K562 (cell line): ENCODE results near the gene GPAT3. TPM values are rescaled to one million over a fixed set of nuclear protein-coding genes. Genes with fewer than 3 reads are reported as not detected.

Source experiments
- ATAC-seq: fragments of 200-7000 bp; cut with Tn5 transposase; 3 replicates; pipeline ENCODE4 v1.9.1; 2020; ENCODE audit warnings: moderate library complexity
- BruUV-seq: library from RNA; stranded (reverse); fragments of 400-500 nt; replicated peaks from 2 replicates; lab custom pipeline; 2021; lab: Mats Ljungman, UMichigan
- CTCF ChIA-PET: fragments of 300-600 bp; formaldehyde crosslinking; extraction: SDS; loops from one replicate; lab custom pipeline; 2021; ENCODE audit warnings: low intra/inter-chr PET ratio; lab: Yijun Ruan, JAX
- POLR2A ChIA-PET: fragments of 300-600, 350-650 bp; sonication (Branson Sonifier 250); formaldehyde crosslinking; extraction: SDS; loops from one replicate; lab custom pipeline; 2021; ENCODE audit warnings: antibody characterized with exemption, inconsistent platforms; lab: Yijun Ruan, JAX
- DNase-seq, 4 experiments: peaks; one replicate each; pipeline versions ENCODE4 v3.0.0 to v3.0.0-alpha.2; 2011 to 2018; ENCODE audit warnings: low spot score in 3 of 4, mixed read lengths in 3 of 4; ENCODE audit errors: extremely low read depth in 1 of 4
- FAIRE-seq: peaks from 2 replicates; lab custom pipeline; 2011; peaks lifted over from hg19 to GRCh38; lab: Jason Lieb, UNC
- H2AFZ ChIP-seq: 2 replicates; pipeline ENCODE4 v1.6.0; 2011; ENCODE audit warnings: low read depth, low read length, control low read depth, inconsistent platforms
- H3K27ac ChIP-seq: fragments of 200-600 bp; 3 replicates; pipeline ENCODE4 v1.8.0; 2011; ENCODE audit warnings: low read depth, mild to moderate bottlenecking, control low read depth, inconsistent platforms, low read length, moderate library complexity, mixed read lengths; ENCODE audit errors: extremely low read depth
- H3K27me3 ChIP-seq, 2 experiments: fragments of 300-600 bp in 1 of 2; 2 replicates in 1 of 2; 3 replicates in 1 of 2; pipeline versions ENCODE4 v1.6.0 to v1.8.0; 2011; ENCODE audit warnings: inconsistent platforms in 2 of 2, low read length in 2 of 2, mild to moderate bottlenecking in 1 of 2, mixed read lengths in 1 of 2, moderate library complexity in 1 of 2; ENCODE audit not compliant: control insufficient read depth in 2 of 2, insufficient read depth in 2 of 2
- H3K36me3 ChIP-seq: fragments of 300-600 bp; 3 replicates; pipeline ENCODE4 v1.8.0; 2011; ENCODE audit warnings: mild to moderate bottlenecking, low read length, inconsistent platforms; ENCODE audit not compliant: control insufficient read depth, insufficient read depth
- H3K4me1 ChIP-seq, 2 experiments: fragments of 200-600 bp in 1 of 2; replicated peaks in 1 of 2; 2 replicates in 1 of 2; 3 replicates in 1 of 2; pipeline versions ENCODE4 v1.5.1 to v1.8.0; 2011; ENCODE audit warnings: inconsistent platforms in 2 of 2, low read length in 2 of 2, mild to moderate bottlenecking in 1 of 2, mixed read lengths in 1 of 2, moderate library complexity in 1 of 2; ENCODE audit not compliant: control insufficient read depth in 2 of 2, insufficient read depth in 2 of 2
- H3K4me2 ChIP-seq: 2 replicates; pipeline ENCODE4 v1.6.1; 2011; ENCODE audit warnings: low read length, control low read depth, inconsistent platforms, mixed read lengths; ENCODE audit not compliant: insufficient read depth
- H3K4me3 ChIP-seq: fragments of 200-600 bp; sonication (generic), shearing (Covaris generic); 2 replicates; pipeline ENCODE4 v1.5.1; 2016; ENCODE audit warnings: control low read depth, inconsistent platforms
- H3K79me2 ChIP-seq: fragments of 200-600 bp; 3 replicates; pipeline ENCODE4 v1.8.0; 2011; ENCODE audit warnings: low read length, inconsistent platforms; ENCODE audit not compliant: control insufficient read depth, insufficient read depth
- H3K9ac ChIP-seq, 2 experiments: 2 replicates each; pipeline versions ENCODE4 v1.6.0 to v1.6.1; 2011; ENCODE audit warnings: low read depth in 2 of 2, low read length in 2 of 2, control low read depth in 1 of 2, inconsistent platforms in 1 of 2, mild to moderate bottlenecking in 1 of 2, mixed read lengths in 1 of 2; ENCODE audit not compliant: insufficient read depth in 1 of 2
- H3K9me1 ChIP-seq: one replicate; pipeline ENCODE4 v1.6.0; 2011; ENCODE audit warnings: inconsistent platforms, mild to moderate bottlenecking, low read length, moderate library complexity; ENCODE audit not compliant: control insufficient read depth, insufficient read depth
- H3K9me3 ChIP-seq: replicated peaks from 2 replicates; pipeline ENCODE4 v1.5.1; 2011; ENCODE audit warnings: low read depth, low read length, inconsistent platforms; ENCODE audit not compliant: control insufficient read depth, insufficient read depth
- H4K20me1 ChIP-seq: replicated peaks from 2 replicates; pipeline ENCODE4 v1.6.1; 2011; ENCODE audit warnings: low read length, inconsistent platforms, mixed read lengths; ENCODE audit not compliant: control insufficient read depth, insufficient read depth
- EP300 ChIP-seq: IDR thresholded peaks from 2 replicates; pipeline ENCODE4 v1.6.1; 2012; ENCODE audit warnings: low read length, improper control_type of control experiment
- IRF1 ChIP-seq: sonication (generic); formaldehyde crosslinking; IDR thresholded peaks from 2 replicates; pipeline ENCODE4 v1.8.0; 2022; ENCODE audit warnings: missing genetic modification reagents, mild to moderate bottlenecking, borderline replicate concordance
- MEF2D ChIP-seq: conservative IDR thresholded peaks from 2 replicates; pipeline ENCODE4 v1.6.1; 2016; ENCODE audit warnings: low read depth, missing genetic modification characterization, missing compliant biosample characterization
- MTA3 ChIP-seq: fragments of 450-650 bp; formaldehyde crosslinking; IDR thresholded peaks from 2 replicates; pipeline ENCODE4 v1.6.1; 2017; ENCODE audit warnings: mild to moderate bottlenecking, borderline replicate concordance
- NCOA1 ChIP-seq: fragments of 450-650 bp; IDR thresholded peaks from 2 replicates; pipeline ENCODE4 v1.6.1; 2016; ENCODE audit warnings: low read depth
- NFRKB ChIP-seq: fragments of 450-650 bp; IDR thresholded peaks from 2 replicates; pipeline ENCODE4 v1.6.1; 2016; ENCODE audit warnings: low read depth
- NRF1 ChIP-seq, 2 experiments: fragments of 450-650 bp; IDR thresholded peaks in 1 of 2; conservative IDR thresholded peaks in 1 of 2; 2 replicates each; pipeline ENCODE4 v1.6.1; 2014; ENCODE audit warnings: mild to moderate bottlenecking in 2 of 2
- SNRNP70 ChIP-seq: fragments of 200-400 bp; formaldehyde crosslinking; optimal IDR thresholded peaks from 2 replicates; pipeline ENCODE3; 2017; ENCODE audit warnings: low read depth, low read length
- TEAD4 ChIP-seq, 2 experiments: sonication (generic) in 1 of 2; formaldehyde crosslinking in 1 of 2; IDR thresholded peaks; 2 replicates each; pipeline versions ENCODE4 v1.6.1 to v1.8.0; 2012 to 2022; ENCODE audit warnings: borderline replicate concordance in 1 of 2, inconsistent platforms in 1 of 2, low read length in 1 of 2, mild to moderate bottlenecking in 1 of 2, missing genetic modification reagents in 1 of 2
- ZNF24 ChIP-seq: fragments of 450-650 bp; IDR thresholded peaks from 2 replicates; pipeline ENCODE4 v1.6.1; 2016
- WGBS: fragments of 100-300 bp; shearing (Covaris generic); methylation state at CpG from one replicate; pipeline ENCODE4 v1.1.6; 2016; ENCODE audit warnings: low coverage, mixed read lengths; ENCODE audit not compliant: insufficient coverage; ENCODE audit errors: missing lambda C conversion rate; 5-methylcytosine and 5-hydroxymethylcytosine counted together
- in situ Hi-C: fragments of 300-500 bp; cut with MboI; formaldehyde crosslinking; loops from 4 replicates; pipeline ENCODE4 v1.15.0; 2018; ENCODE audit warnings: inconsistent platforms, mixed read lengths
- intact Hi-C: fragments of 100-400 bp; cut with micrococcal nuclease; formaldehyde crosslinking; loops from 2 replicates; pipeline ENCODE4 v1.14.2; 2022
- polyA plus RNA-seq, 8 experiments: library from polyadenylated mRNA; depleted of rRNA in 4 of 8; stranded (reverse) in 5 of 8; unstranded in 3 of 8; fragments of >200 nt; fragmentation: Nextera tagmentation in 2 of 8; fragmentation: Illumina TruSeq in 1 of 8; extraction: Ambion mirVana in 2 of 8; extraction: Trizol in 1 of 8; gene quantifications; 2 replicates each; pipeline versions ENCODE4 v1.2.1 to v1.2.3, GENCODE V29; 2011 to 2014; ENCODE audit warnings: inconsistent platforms in 1 of 8, missing spikeins in 1 of 8
- total RNA-seq, 7 experiments: library from RNA; depleted of rRNA in 6 of 7; stranded (reverse); fragments of >200 nt in 6 of 7; fragmentation: Illumina TruSeq in 2 of 7; extraction: Trizol in 2 of 7; gene quantifications; 2 replicates each; pipeline versions ENCODE4 v1.2.1 to v1.2.3, GENCODE V29; 2011 to 2021; ENCODE audit warnings: low replicate concordance in 1 of 7
- TF ChIP-seq, protein P1 (sequence below): fragments of 250-450 bp; sonication (Bioruptor Pico); IDR thresholded peaks from 2 replicates; pipeline ENCODE4 v1.5.0; 2021
- TF ChIP-seq, protein P2 (sequence below): fragments of 250-450 bp; sonication (Bioruptor Pico); IDR thresholded peaks from 2 replicates; pipeline ENCODE4 v1.8.0; 2021; ENCODE audit warnings: borderline replicate concordance, mild to moderate bottlenecking, moderate library complexity; ENCODE audit not compliant: poor library complexity, severe bottlenecking

The GPAT3 gene
- total and polyA plus RNA-seq, 9 of the 15 experiments (the other 6 are each of a cell fraction or from before 2014, with no cell fraction given): 4.1 to 16.1 (median 13.1) TPM

DNA sequence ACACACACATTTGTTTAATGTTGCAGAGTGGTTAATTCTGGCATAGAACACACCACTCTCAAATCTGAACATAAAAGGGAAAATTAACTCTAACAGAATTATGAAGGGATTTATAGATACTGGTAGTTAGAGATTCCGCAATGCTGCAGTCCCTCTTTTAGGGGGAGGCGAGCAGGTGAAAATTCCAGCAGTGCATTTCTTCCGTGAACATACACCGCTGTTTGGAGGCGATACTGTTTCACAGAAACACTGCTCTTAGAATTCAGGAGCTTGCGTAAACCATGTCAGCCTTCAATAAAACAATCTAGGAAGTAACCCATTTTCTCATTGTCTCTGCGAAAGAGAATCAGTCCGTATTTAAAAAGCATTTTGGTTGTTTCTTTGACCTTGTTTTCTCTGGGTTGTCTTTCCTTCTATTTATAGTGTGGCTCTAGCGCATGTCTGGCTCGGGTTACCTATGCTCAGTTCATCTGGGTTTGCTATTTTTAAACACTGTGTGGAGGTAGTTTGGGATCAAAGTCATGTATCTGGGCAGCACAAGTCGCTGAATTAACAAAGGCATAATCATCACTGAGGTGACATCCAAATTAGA lies 90.4 kb downstream of the GPAT3 start:
- no peaks in the 10 kb centered on the region for H4K20me1 ChIP-seq
- FAIRE-seq (peak; percentile 6), ATAC-seq (0 out of 3 replicates have a peak, but pooled peaks have one; percentile 16), DNase-seq (peak in 1 of 4 experiments; percentile 27)
- peak overlapping the region; percentile 74 for H2AFZ ChIP-seq
- intact Hi-C loops: no loop called here
- in situ Hi-C loops: no loop called here
- no TSS peak for BruUV-seq
- H3K27me3 ChIP-seq: no peaks in the 10 kb centered on the region
- H3K27ac ChIP-seq: peak overlapping the region; percentile 4; the same call in 1 of the 3 replicates
- ChIA-PET POLR2A (no interaction called here), CTCF (no interaction called here)
- no peaks in the 10 kb centered on the region for H3K9me1 ChIP-seq
- no peaks in the 10 kb centered on the region for H3K79me2 ChIP-seq
- 36% methylated on average over 11 of the region's 11 CpGs for WGBS
- H3K4me2 ChIP-seq: peak overlapping the region; percentile 23; the same call in 1 of the 2 replicates
- H3K4me1 ChIP-seq: peaks cover 4 to 28% of the 10 kb centered on the region in 2 experiments; a peak in 4 of 5 replicates
- H3K9me3 ChIP-seq: peaks cover 28% of the 10 kb centered on the region
- no peak overlapping the region for H3K9ac ChIP-seq
- no peaks in the 10 kb centered on the region for H3K36me3 ChIP-seq
- H3K4me3 ChIP-seq: no peak overlapping the region
- TF ChIP-seq ZNF24: 0 out of 2 replicates have a peak, but pooled peaks have one; percentile 16
- TF ChIP-seq EP300: peak; percentile 25; the same call in 1 of the 2 replicates
- TF ChIP-seq, protein P1, sequence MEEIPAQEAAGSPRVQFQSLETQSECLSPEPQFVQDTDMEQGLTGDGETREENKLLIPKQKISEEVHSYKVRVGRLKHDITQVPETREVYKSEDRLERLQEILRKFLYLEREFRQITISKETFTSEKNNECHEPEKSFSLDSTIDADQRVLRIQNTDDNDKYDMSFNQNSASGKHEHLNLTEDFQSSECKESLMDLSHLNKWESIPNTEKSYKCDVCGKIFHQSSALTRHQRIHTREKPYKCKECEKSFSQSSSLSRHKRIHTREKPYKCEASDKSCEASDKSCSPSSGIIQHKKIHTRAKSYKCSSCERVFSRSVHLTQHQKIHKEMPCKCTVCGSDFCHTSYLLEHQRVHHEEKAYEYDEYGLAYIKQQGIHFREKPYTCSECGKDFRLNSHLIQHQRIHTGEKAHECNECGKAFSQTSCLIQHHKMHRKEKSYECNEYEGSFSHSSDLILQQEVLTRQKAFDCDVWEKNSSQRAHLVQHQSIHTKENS (CRISPR knock-in tag): no peak
- 0 out of 2 replicates have a peak, but pooled peaks have one; percentile 34 for TF ChIP-seq NFRKB
- no peak for TF ChIP-seq IRF1 (CRISPR knock-in tag)
- no peak for TF ChIP-seq NCOA1
- TF ChIP-seq, protein P2, sequence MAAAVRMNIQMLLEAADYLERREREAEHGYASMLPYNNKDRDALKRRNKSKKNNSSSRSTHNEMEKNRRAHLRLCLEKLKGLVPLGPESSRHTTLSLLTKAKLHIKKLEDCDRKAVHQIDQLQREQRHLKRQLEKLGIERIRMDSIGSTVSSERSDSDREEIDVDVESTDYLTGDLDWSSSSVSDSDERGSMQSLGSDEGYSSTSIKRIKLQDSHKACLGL (CRISPR knock-in tag): no peak
- TF ChIP-seq NRF1 (conservative IDR thresholded peaks at IDR 0.05 in 1 of 2, IDR thresholded peaks at IDR 0.05 in 1 of 2): peak; percentile 50 to 55
- no peak for TF ChIP-seq MTA3
- TF ChIP-seq SNRNP70: no peak
- 0 out of 2 replicates have a peak, but pooled peaks have one; percentile 19 for TF ChIP-seq MEF2D (tag)
- peak; percentile 34; the same call in 1 of the 2 replicates for TF ChIP-seq TEAD4 (IDR thresholded peaks at IDR 0.05; ENCODE audit: low read length)
- no peak for TF ChIP-seq TEAD4 (CRISPR knock-in tag; IDR thresholded peaks at IDR 0.05; ENCODE audit: borderline replicate concordance)
